Common myeloid progenitor, CD34-positive (primary cell): ENCODE data around the gene SLC38A4.

Experiments
- CTCF ChIA-PET: fragments of 350-600 bp; sonication (Branson Sonifier 250); formaldehyde crosslinking; loops from one replicate; lab custom pipeline; 2021; ENCODE audit warnings: antibody characterized with exemption; lab: Charles Lee
- POLR2A ChIA-PET: fragments of 350-600 bp; sonication (Branson Sonifier 250); formaldehyde crosslinking; loops from one replicate; lab custom pipeline; 2021; ENCODE audit warnings: antibody characterized with exemption; lab: Charles Lee
- DNase-seq, 3 donors: peaks; one replicate each; pipeline versions ENCODE4 v3.0.0 to v3.0.0-alpha.2; 2013
- H3K27ac ChIP-seq, 2 experiments: 1 replicate in 1 of 2; 2 replicates in 1 of 2; pipeline ENCODE4 v1.7.0; 2013; ENCODE audit warnings: inconsistent platforms in 2 of 2, low read length in 2 of 2, mild to moderate bottlenecking in 2 of 2, low read depth in 1 of 2, moderate library complexity in 1 of 2; ENCODE audit not compliant: severe bottlenecking in 2 of 2, insufficient read depth in 1 of 2, poor library complexity in 1 of 2
- H3K27me3 ChIP-seq, 5 experiments: replicated peaks in 2 of 5; 1 replicate in 3 of 5; 2 replicates in 2 of 5; pipeline versions ENCODE4 v1.6.1 to v1.7.0; 2013; ENCODE audit warnings: low read length in 4 of 5, mild to moderate bottlenecking in 2 of 5, moderate library complexity in 2 of 5, inconsistent platforms in 1 of 5; ENCODE audit not compliant: insufficient read depth in 5 of 5, control insufficient read depth in 4 of 5
- H3K36me3 ChIP-seq, 4 experiments: 1 replicate in 2 of 4; 2 replicates in 2 of 4; pipeline versions ENCODE4 v1.6.1 to v1.7.0; 2013; ENCODE audit warnings: low read length in 3 of 4, control low read depth in 1 of 4, mild to moderate bottlenecking in 1 of 4; ENCODE audit not compliant: control insufficient read depth in 4 of 4, insufficient read depth in 4 of 4
- H3K4me1 ChIP-seq, 4 experiments: 1 replicate in 3 of 4; 2 replicates in 1 of 4; pipeline versions ENCODE4 v1.6.1 to v1.7.1; 2013; ENCODE audit warnings: low read length in 3 of 4, mild to moderate bottlenecking in 3 of 4, control low read depth in 1 of 4, inconsistent platforms in 1 of 4, moderate library complexity in 1 of 4; ENCODE audit not compliant: control insufficient read depth in 4 of 4, insufficient read depth in 4 of 4; ENCODE audit errors: control extremely low read depth in 1 of 4
- H3K4me3 ChIP-seq, 7 experiments: 1 replicate in 4 of 7; 2 replicates in 3 of 7; pipeline versions ENCODE4 v1.5.1 to v1.7.0; 2013; ENCODE audit warnings: mild to moderate bottlenecking in 7 of 7, low read length in 6 of 7, moderate library complexity in 6 of 7, inconsistent platforms in 2 of 7, low read depth in 2 of 7, control low read depth in 1 of 7; ENCODE audit not compliant: insufficient read depth in 4 of 7, control insufficient read depth in 1 of 7; ENCODE audit errors: extremely low read depth in 1 of 7
- H3K9me3 ChIP-seq, 5 experiments: 1 replicate in 4 of 5; 2 replicates in 1 of 5; pipeline versions ENCODE4 v1.6.1 to v1.7.1; 2013; ENCODE audit warnings: low read length in 4 of 5, mild to moderate bottlenecking in 2 of 5, inconsistent platforms in 1 of 5, low read depth in 1 of 5, moderate library complexity in 1 of 5; ENCODE audit not compliant: control insufficient read depth in 4 of 5, insufficient read depth in 2 of 5; ENCODE audit errors: control extremely low read depth in 1 of 5
- WGBS: methylation state at CpG from one replicate; pipeline ENCODE4 v1.1.5; 2013; ENCODE audit not compliant: insufficient coverage; 5-methylcytosine and 5-hydroxymethylcytosine counted together

The SLC38A4 gene

DNA sequence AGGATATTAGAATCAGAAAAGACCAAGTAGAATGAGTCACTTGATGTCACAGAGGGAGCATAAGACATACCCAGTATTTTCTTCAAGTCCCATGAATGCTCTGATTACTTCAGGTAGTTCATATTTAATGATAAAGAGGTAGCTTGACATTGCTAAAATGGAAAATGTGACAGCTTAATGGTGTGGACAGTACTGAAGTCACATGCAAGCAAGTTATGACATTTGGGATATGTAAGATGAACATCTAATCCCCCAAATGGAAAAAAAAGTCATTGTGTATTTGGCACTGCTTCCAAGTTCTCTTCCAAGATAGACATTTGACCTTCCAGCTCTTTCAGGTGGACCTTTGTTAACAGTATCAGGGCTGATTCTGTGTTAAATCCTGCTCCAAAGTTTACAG lies 45.9 kb downstream of the SLC38A4 start:
- Histone ChIP-seq H3K27me3 (no peaks in the 10 kb centered on the region), H3K27ac (no peak overlapping the region), H3K4me1 (no peaks in the 10 kb centered on the region), H3K9me3 (no peaks in the 10 kb centered on the region), H3K4me3 (no peak overlapping the region), H3K36me3 (no peaks in the 10 kb centered on the region)
- ChIA-PET POLR2A (interaction anchor here (0.6 kb wide), 1 partner anchor 1508 kb away, joined by 4 read pairs; no protein-coding TSS in a partner anchor), CTCF (no interaction called here)
- DNase-seq, result no peak

DNA sequence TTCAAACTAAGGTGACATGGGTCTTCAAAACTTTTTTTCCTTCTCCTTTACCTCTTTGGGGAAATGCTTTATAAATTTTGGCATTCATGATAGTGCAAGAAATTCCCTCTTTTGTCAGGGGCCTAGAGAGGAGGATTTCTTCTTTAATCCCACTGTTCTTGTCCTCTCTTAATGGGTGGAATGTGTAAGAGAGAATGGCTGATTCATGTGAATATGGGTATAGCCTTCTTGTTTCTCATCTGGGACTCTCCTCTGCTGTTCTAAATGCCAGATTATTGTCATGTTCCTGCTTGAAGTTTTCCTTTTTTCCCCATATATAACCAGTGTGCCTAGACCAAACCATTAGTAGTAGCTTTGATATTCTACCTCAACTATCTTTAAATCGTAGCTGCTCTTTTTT lies 46.7 kb downstream of the SLC38A4 start:
- Histone ChIP-seq H3K4me1 (no peaks in the 10 kb centered on the region), H3K27ac (no peak overlapping the region), H3K36me3 (no peaks in the 10 kb centered on the region), H3K4me3 (no peak overlapping the region), H3K27me3 (no peaks in the 10 kb centered on the region), H3K9me3 (no peaks in the 10 kb centered on the region)
- CTCF ChIA-PET, result no interaction called here
- no peak for DNase-seq
- POLR2A ChIA-PET, result no interaction called here
- no CpG with 5 or more reads among the region's 1 CpG for WGBS

DNA sequence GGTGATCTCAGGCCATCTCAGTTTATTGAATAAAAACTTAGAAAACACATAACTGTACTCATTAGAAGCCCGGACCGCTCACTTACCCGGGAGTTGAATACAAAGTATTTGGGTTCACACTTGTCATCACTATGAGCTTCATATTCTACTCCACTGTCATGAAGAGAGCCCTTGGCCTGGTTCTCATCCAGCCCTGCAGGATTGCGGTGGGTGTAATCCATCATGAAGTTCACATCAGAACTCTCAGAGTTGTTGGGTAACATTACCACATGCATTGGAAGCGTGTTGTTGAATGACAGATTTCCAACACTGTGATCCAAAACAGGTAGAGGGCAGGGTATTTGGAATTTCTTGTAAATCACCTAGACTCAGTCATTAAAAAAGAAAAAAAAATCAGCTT lies 47.4 kb downstream of the SLC38A4 start:
- no peak overlapping the region for H3K4me3 ChIP-seq
- POLR2A ChIA-PET, result no interaction called here
- no peaks in the 10 kb centered on the region for H3K27me3 ChIP-seq
- H3K9me3 ChIP-seq, result no peaks in the 10 kb centered on the region
- CTCF ChIA-PET, result no interaction called here
- 96% methylated on average over 4 of the region's 5 CpGs for WGBS
- no peak overlapping the region for H3K27ac ChIP-seq
- H3K4me1 ChIP-seq, result no peaks in the 10 kb centered on the region
- no peaks in the 10 kb centered on the region for H3K36me3 ChIP-seq
- DNase-seq, result no peak

DNA sequence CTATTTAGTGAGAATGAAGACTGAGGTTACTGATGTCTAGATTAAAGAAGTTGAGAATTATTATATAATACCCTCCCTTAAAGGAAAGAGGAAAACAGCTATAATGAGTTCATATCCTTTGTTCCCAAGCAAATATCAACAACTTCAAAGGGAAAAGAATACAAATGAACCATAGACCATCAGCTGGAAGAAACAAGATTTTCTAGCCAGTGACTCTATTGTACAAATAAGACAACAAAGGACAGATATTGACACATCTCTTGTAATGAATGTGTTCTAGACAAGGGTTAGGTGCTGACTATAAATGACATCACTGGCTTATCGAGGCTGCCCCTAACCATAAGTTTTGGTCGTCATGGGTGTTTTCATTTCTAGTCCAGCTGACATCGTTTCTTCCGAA lies 48.2 kb downstream of the SLC38A4 start:
- DNase-seq, result no peak
- Histone ChIP-seq H3K27me3 (no peaks in the 10 kb centered on the region), H3K27ac (no peak overlapping the region), H3K36me3 (no peaks in the 10 kb centered on the region), H3K9me3 (no peaks in the 10 kb centered on the region), H3K4me1 (no peaks in the 10 kb centered on the region), H3K4me3 (no peak overlapping the region)
- WGBS, result no CpG with 5 or more reads among the region's 4 CpGs
- CTCF ChIA-PET, result no interaction called here
- POLR2A ChIA-PET, result no interaction called here

DNA sequence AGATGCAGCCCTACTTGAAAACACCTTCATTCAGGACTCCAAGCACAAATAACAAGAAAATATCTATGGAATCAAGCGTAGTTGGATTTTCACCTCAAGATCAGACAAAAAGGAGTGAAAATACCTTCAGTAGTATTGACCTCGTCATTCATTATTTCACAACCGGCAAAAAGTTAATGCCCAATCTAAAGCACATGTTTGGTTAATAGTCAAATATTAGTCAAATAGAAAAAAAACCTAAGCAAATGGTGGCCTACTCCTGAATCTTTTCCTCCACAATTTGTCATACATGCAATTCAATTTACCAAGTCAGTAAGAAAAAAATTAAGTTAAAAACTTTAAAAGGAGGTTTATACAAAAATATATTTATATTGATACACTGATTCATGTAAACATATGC lies 50.0 kb downstream of the SLC38A4 start:
- 88% methylated on average over 1 of the region's 3 CpGs for WGBS
- ChIA-PET CTCF (no interaction called here), POLR2A (no interaction called here)
- DNase-seq, result no peak
- Histone ChIP-seq H3K9me3 (no peaks in the 10 kb centered on the region), H3K27me3 (no peaks in the 10 kb centered on the region), H3K36me3 (no peaks in the 10 kb centered on the region), H3K27ac (no peak overlapping the region), H3K4me1 (no peaks in the 10 kb centered on the region), H3K4me3 (no peak overlapping the region)

DNA sequence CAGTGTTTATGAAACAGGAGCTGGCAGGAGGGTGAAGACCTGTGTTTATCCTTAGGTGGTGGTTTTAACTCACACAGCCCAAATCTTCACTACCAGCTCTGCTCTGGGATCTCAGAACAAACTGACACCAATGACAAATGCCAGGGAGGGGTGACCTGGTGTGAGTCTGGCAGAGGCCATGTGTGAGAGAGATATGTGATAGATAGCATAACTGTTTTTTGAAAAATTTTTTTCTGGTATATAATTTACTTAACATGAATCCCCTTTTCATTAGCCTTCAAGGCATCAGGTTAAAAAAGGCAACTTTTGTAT lies 51.5 kb downstream of the SLC38A4 start:
- H3K36me3 ChIP-seq, result no peaks in the 10 kb centered on the region
- no peaks in the 10 kb centered on the region for H3K4me1 ChIP-seq
- CTCF ChIA-PET, result interaction anchor here (1.1 kb wide), 1 partner anchor 81 kb away, joined by 3 read pairs; no protein-coding TSS in a partner anchor
- H3K4me3 ChIP-seq, result no peak overlapping the region
- H3K27me3 ChIP-seq, result no peaks in the 10 kb centered on the region
- no peak overlapping the region for H3K27ac ChIP-seq
- POLR2A ChIA-PET, result no interaction called here
- no peak for DNase-seq
- H3K9me3 ChIP-seq, result no peaks in the 10 kb centered on the region

DNA sequence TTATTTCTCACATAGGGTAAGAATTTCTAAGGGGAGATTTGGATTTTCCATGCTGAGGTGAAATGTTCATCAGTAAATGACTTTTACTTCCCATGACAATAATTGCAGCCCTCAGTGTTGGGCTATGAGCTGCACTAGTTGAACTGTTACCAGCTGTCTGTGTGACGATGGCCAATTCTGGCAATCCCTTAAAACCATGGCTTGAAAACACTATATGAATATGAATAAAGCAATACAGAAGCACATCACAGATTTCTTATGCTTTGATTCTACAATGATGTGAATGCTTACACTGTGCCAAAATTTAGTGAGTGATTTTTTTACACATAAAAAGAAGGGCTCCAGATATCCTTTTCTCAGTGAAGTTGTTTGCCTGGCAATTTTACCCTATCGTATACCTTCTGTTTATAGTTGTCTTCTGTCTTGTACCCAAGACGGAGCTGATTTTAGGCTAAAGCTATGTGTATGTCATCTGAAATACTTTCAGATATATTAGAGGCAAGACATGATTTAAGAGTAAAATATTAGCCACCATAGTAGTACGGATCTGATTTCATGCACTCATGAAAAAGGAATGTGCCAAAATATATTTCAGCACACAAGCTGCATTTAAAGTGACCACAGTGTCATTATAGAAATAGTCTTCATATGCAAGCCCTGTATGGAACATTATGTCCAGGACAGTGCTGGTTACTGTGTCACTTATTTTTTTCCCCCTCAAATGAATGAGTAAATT lies 52.0 kb downstream of the SLC38A4 start:
- Histone ChIP-seq H3K27ac (no peak overlapping the region), H3K27me3 (no peaks in the 10 kb centered on the region), H3K4me1 (no peaks in the 10 kb centered on the region), H3K36me3 (no peaks in the 10 kb centered on the region), H3K9me3 (no peaks in the 10 kb centered on the region), H3K4me3 (no peak overlapping the region)
- no peak for DNase-seq
- ChIA-PET CTCF (interaction anchor here (1.1 kb wide), 1 partner anchor 81 kb away, joined by 3 read pairs; no protein-coding TSS in a partner anchor), POLR2A (no interaction called here)
- WGBS, result 100% methylated on average over 1 of the region's 4 CpGs
